SK-N-MC (cell line): ENCODE measurements around the gene SOST.

ENCODE experiments used
- EZH2 ChIP-seq: fragments of 200-600 bp; sonication (generic); IDR thresholded peaks from one replicate; pipeline ENCODE4 v1.6.1; 2017; ENCODE audit warnings: antibody characterized with exemption
- FOXP2 ChIP-seq: optimal IDR thresholded peaks from 2 replicates; pipeline ENCODE3; 2011; ENCODE audit warnings: mild to moderate bottlenecking, moderate library complexity; ENCODE audit not compliant: insufficient read depth; ENCODE audit errors: extremely low read length, control extremely low read depth
- POLR2AphosphoS5 ChIP-seq: IDR thresholded peaks from 2 replicates; pipeline ENCODE4 v1.6.1; 2012; ENCODE audit warnings: mild to moderate bottlenecking, low read depth, low read length, borderline replicate concordance

GRCh38 chr17:43720311-43721060 is 38.1 kb downstream of the SOST start:
- no peak for TF ChIP-seq POLR2AphosphoS5
- no peak for TF ChIP-seq EZH2
- no peak for TF ChIP-seq FOXP2
